HUES64 (cell line): ENCODE data around the gene PNP. TPM values are rescaled to one million over a fixed set of nuclear protein-coding genes. Genes with fewer than 3 reads are reported as not detected.

ENCODE experiments used
- H3K27ac ChIP-seq: 2 replicates; pipeline ENCODE4 v1.7.0; 2013; ENCODE audit warnings: low read depth, low read length, inconsistent platforms
- H3K27me3 ChIP-seq: 2 replicates; pipeline ENCODE4 v1.6.1; 2013; ENCODE audit warnings: mild to moderate bottlenecking, low read length; ENCODE audit not compliant: insufficient read depth
- H3K36me3 ChIP-seq: 2 replicates; pipeline ENCODE4 v1.6.1; 2013; ENCODE audit warnings: mild to moderate bottlenecking, low read length; ENCODE audit not compliant: insufficient read depth
- H3K4me1 ChIP-seq: 2 replicates; pipeline ENCODE4 v1.6.1; 2013; ENCODE audit warnings: mild to moderate bottlenecking, low read length, moderate library complexity; ENCODE audit not compliant: insufficient read depth
- H3K4me3 ChIP-seq: 2 replicates; pipeline ENCODE4 v1.5.1; 2013; ENCODE audit warnings: mild to moderate bottlenecking, low read length, moderate library complexity
- H3K9ac ChIP-seq: 2 replicates; pipeline ENCODE4 v1.6.1; 2013; ENCODE audit warnings: mild to moderate bottlenecking, low read depth, low read length
- H3K9me3 ChIP-seq: 2 replicates; pipeline ENCODE4 v1.6.1; 2013; ENCODE audit warnings: low read depth, low read length; ENCODE audit not compliant: insufficient read depth
- WGBS: fragments of 150-250, 120-280 bp; methylation state at CpG from one replicate; pipeline ENCODE4 v1.1.7; 2013; ENCODE audit warnings: missing lambda C conversion rate; 5-methylcytosine and 5-hydroxymethylcytosine counted together
- polyA plus RNA-seq, 2 experiments: library from polyadenylated mRNA; stranded (reverse); fragments of 50-300 nt; gene quantifications; one replicate each; pipeline ENCODE4 v1.2.3, GENCODE V29; 2013

The PNP gene
- 77.1 TPM for polyA plus RNA-seq (2013, experiment 1 of 2)
- 67.5 TPM for polyA plus RNA-seq (2013, experiment 2 of 2)

DNA sequence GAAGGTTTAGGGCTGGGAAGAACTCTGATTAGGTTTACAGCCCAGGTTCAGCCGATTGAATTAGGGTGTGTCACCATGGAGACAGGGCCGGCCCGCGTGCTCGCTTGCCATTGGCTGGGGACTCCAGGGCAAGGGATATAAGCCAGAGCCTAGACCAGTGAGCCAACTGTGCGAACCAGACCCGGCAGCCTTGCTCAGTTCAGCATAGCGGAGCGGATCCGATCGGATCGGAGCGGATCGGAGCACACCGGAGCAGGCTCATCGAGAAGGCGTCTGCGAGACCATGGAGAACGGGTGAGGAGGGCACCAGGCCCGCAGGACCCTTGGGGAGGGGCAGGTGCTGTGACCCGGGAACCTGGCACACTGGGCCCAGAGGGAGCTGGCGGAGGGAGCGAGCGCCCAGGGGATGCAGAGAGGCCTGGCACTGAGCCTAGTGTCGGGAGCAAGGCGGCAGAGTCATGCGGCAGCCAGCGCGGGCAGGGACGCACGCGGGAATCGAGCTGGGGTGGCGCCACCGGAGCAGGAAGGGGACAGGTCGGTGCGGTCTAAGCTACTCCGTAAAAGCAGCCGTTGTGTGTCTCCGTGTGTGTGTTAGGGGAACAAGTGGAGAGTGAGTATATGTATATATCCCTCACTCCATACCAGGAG lies at the start of gene PNP:
TSS of gene PNP (plus strand) at position 165 of the 648 bp plus-strand sequence. CDS start at position 284, 119 bp downstream.
- 2% methylated on average over 38 of the region's 40 CpGs for WGBS
- peak within 1 kb of the TSS; percentile 83 for H3K9ac ChIP-seq
- H3K27ac ChIP-seq = no peak within 1 kb of the TSS; the same call in 1 of the 2 replicates
- H3K27me3 ChIP-seq = no peaks in the 10 kb centered on the region
- no peaks in the 10 kb centered on the region for H3K9me3 ChIP-seq
- H3K4me3 ChIP-seq = peak within 1 kb of the TSS; percentile 80
- H3K36me3 ChIP-seq = peaks cover 29% of the 10 kb centered on the region
- peaks cover 5% of the 10 kb centered on the region; the same call in 1 of the 2 replicates for H3K4me1 ChIP-seq

DNA sequence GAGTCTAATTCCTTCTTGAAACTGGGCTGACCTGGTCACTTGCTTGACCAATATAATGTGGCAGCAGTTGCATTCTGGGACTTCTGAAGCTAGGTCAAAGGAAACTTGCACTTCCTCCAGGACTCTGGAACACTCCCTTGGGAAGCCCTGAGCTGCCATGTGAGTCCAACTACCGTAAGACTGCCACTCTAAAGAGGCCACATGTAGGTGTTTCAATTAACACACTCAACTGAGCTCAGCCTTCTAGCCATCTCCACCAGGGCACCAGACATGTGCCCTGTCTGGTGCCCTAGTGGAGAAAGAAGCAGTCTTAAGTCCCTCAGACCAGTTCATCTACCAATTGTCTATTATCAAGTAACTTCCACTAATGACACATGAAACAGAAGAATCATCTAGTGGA lies 49.8 kb upstream of the PNP start:
- Histone ChIP-seq H3K4me3 (no peak overlapping the region), H3K36me3 (no peaks in the 10 kb centered on the region), H3K27me3 (no peaks in the 10 kb centered on the region), H3K9ac (no peak overlapping the region), H3K9me3 (no peaks in the 10 kb centered on the region), H3K4me1 (peaks cover 8% of the 10 kb centered on the region), H3K27ac (no peak overlapping the region)
- WGBS = 92% methylated on average over 1 of the region's 1 CpG

DNA sequence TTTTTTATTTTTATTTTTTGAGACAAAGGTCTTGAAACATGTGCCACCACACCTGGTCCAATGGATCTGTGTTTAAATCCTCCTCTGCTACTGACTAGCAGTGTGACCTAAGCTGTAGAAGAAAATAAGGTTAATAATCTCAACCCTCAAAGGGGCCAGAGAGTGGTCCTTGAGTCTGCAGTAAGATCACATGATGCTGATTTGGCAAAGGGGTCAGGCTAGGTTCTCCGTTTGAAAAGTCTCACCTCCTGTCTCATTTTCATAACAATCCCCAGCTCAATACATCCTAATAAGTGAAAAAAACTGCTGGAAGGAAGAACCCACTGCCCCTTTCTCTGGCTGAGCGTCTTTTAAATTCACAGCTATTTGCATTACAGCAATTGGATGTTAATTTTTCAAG lies 47.9 kb upstream of the PNP start:
- 11% methylated on average over 2 of the region's 2 CpGs for WGBS
- peaks cover 5% of the 10 kb centered on the region; the same call in 1 of the 2 replicates for H3K4me1 ChIP-seq
- H3K27me3 ChIP-seq = no peaks in the 10 kb centered on the region
- H3K9ac ChIP-seq = no peak overlapping the region
- H3K27ac ChIP-seq = peak overlapping the region; percentile 47; the same call in 1 of the 2 replicates
- no peak overlapping the region for H3K4me3 ChIP-seq
- no peaks in the 10 kb centered on the region for H3K9me3 ChIP-seq
- no peaks in the 10 kb centered on the region for H3K36me3 ChIP-seq

DNA sequence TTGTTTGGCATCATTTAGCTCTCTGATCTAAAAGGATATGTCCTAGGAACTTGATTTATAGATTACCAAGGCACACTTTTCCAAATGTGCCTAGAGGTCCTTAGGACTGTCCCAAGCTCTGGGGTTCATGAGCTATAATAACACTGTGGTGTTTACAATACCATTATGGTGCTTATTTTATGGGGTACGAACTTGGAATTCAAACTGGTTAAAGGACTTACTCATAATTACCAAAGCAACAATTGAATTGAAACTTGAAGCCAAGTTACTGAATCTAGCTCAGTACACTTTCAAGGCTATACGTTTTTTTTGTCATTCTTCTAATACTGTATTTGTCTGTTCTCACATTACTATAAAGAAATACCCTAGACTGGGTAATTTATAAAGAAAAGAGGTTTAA lies 46.3 kb upstream of the PNP start:
- H3K9ac ChIP-seq = no peak overlapping the region
- WGBS = 90% methylated on average over 2 of the region's 2 CpGs

DNA sequence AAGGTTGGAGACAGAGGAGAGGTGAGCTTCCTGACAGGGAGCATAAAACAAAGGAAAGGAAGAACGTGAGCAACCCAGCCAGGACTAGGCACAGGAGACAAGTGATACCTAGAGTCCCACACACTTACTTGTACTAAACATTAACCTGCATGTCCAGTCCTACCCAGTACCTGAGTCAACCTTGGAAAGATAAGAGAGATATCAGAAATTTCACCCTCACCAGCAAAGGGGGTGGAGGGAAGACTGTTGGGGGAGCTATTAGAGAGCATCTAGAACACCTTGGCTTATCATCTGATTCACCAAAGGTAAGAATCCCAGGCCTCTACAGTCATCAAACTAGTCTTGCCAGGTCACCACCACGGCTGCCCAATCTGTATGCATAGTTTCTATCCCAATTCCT lies 44.4 kb upstream of the PNP start:
- H3K9ac ChIP-seq = no peak overlapping the region
- WGBS = 34% methylated on average over 2 of the region's 2 CpGs
- H3K27ac ChIP-seq = no peak overlapping the region
- no peak overlapping the region for H3K4me3 ChIP-seq
- no peaks in the 10 kb centered on the region for H3K9me3 ChIP-seq
- no peaks in the 10 kb centered on the region for H3K27me3 ChIP-seq
- H3K4me1 ChIP-seq = peaks cover 15% of the 10 kb centered on the region
- no peaks in the 10 kb centered on the region for H3K36me3 ChIP-seq

More for the DNA sequence above, 46.3 kb upstream of the PNP start:
- H3K4me1 ChIP-seq = peaks cover 14% of the 10 kb centered on the region
- no peak overlapping the region for H3K27ac ChIP-seq
- H3K4me3 ChIP-seq = no peak overlapping the region
- H3K9me3 ChIP-seq = no peaks in the 10 kb centered on the region
- no peaks in the 10 kb centered on the region for H3K36me3 ChIP-seq
- H3K27me3 ChIP-seq = no peaks in the 10 kb centered on the region

DNA sequence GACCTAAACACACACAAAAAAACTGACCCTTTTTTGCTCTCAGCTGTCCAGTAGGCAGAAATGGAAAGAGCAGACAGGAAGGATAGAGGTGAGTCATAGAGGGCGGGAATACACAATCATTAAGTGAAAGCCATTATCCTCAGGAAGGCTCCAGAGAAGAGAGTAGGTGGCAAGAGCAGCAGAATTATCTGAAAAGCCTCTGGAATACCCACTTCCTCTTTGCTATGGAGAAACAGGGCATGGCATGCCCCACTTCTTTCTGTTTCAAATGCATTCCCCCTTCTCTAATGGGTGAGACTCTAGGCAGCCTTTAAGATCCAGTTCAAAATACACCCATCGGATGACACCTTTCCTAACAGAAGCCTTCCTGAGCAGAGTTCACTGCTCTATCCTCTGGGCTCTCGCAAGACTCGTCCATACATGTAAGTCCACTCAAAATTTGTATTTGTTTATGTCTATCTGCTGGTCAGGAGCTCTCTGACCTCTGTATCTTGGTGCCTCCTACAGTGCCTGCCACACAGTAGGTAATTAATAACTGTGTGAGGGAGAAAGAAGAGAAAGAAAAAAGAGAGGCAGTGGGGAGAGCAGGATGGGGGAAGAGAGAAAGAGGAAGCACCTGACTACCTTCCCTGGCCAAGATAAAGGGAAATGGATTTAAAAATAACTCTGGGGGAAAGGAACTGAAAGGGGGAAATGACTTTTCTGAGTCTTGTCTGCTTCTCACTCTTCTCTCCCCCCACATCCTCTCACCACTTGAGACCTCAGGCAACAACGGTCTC lies 41.8 kb upstream of the PNP start:
- Histone ChIP-seq H3K9me3 (no peaks in the 10 kb centered on the region), H3K27me3 (no peaks in the 10 kb centered on the region), H3K4me1 (peaks cover 10% of the 10 kb centered on the region; the same call in 1 of the 2 replicates), H3K9ac (no peak overlapping the region), H3K36me3 (no peaks in the 10 kb centered on the region), H3K4me3 (no peak overlapping the region), H3K27ac (no peak overlapping the region)
- 83% methylated on average over 5 of the region's 5 CpGs for whole genome bisulfite sequencing

DNA sequence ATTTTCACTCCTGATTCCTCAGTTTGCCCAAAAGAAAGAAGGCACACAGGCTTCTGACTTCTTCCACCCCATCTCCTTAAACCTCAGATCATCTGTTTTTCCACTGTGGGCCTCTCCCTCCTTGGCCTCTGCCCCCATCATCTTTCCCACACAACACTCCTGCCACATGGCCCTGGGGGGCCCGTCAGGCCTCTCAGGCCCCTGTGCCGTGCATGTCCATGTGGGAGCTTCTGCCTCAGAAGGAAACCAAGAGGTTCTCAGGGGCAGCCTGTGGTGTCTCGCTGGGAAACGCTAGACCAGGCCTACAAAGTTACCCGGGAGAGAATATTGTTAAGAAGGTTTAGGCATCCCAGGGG lies 41.2 kb upstream of the PNP start:
- no peak overlapping the region for H3K27ac ChIP-seq
- WGBS = 86% methylated on average over 5 of the region's 5 CpGs
- no peaks in the 10 kb centered on the region for H3K36me3 ChIP-seq
- H3K4me1 ChIP-seq = peaks cover 10% of the 10 kb centered on the region; the same call in 1 of the 2 replicates
- no peak overlapping the region for H3K4me3 ChIP-seq
- H3K9ac ChIP-seq = no peak overlapping the region
- no peaks in the 10 kb centered on the region for H3K27me3 ChIP-seq
- H3K9me3 ChIP-seq = no peaks in the 10 kb centered on the region

DNA sequence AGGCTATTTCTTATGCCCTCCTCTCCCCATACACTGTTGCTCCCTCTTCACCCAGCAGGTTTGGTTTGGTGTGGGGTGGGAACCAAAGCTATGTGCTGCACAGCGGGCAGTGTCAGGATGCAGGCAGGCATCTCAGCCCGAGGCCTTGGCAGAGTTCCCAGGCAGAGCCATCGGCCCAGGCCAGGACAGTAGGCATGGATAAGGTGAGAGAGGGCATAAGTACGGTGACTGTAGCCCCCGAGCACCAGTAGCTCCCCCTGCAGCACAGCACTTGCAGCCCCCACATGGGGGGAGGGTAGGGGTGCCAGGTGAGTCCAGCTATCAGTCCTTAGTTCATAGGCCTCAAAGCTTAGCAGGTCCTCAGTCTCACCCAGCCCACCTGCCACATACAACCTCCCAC lies 40.4 kb upstream of the PNP start:
- H3K36me3 ChIP-seq = no peaks in the 10 kb centered on the region
- WGBS = 78% methylated on average over 5 of the region's 5 CpGs

DNA sequence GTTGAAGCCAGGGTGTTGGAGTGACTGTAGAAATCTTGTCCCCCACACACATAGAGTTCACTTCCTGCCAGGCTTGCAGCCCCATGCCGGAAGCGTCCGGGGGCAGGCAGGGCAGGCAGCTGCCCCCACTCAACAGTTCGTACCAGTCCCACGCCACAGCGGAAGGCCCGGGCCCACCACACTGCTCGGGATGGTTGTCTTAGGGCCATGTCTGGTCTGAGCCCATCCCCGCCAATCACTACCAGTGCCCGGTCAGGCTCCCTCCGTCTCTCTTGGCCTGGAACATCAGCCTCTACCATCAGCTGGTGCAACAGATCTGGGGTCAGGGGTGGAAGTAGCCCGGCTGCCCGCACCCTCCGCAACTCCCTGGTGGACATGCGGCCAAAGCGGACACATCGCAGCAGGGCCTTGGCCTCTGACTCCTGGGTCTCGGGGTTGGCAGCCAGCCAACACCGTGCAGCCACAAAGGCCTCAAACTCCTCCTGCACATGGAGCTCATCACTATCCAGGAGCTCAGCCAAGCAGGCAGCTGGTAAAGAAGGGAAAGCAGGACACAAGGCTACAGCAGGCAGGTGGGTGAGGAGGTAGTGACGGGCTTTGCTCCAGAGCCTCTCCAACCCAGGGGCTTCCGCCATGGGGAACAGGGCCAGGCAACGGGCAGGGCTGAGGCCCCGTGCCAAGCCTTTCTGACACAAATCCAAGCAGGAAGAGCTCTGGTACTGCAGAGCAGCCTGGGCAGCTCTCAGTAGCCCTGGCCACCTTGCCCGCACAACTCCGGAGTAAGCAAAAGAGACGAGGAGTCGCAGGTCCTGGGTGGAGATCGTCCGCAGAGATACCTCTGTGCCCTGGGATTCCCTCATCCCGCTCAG lies 39.2 kb upstream of the PNP start:
- Histone ChIP-seq H3K27me3 (no peaks in the 10 kb centered on the region), H3K9ac (no peak overlapping the region), H3K4me1 (peaks cover 10% of the 10 kb centered on the region; the same call in 1 of the 2 replicates), H3K27ac (no peak overlapping the region), H3K4me3 (no peak overlapping the region), H3K9me3 (no peaks in the 10 kb centered on the region), H3K36me3 (no peaks in the 10 kb centered on the region)
- WGBS = 93% methylated on average over 30 of the region's 30 CpGs

More for the DNA sequence above, 40.4 kb upstream of the PNP start:
- Histone ChIP-seq H3K9ac (no peak overlapping the region), H3K27ac (no peak overlapping the region), H3K9me3 (no peaks in the 10 kb centered on the region), H3K4me1 (peaks cover 10% of the 10 kb centered on the region; the same call in 1 of the 2 replicates), H3K4me3 (no peak overlapping the region), H3K27me3 (no peaks in the 10 kb centered on the region)

DNA sequence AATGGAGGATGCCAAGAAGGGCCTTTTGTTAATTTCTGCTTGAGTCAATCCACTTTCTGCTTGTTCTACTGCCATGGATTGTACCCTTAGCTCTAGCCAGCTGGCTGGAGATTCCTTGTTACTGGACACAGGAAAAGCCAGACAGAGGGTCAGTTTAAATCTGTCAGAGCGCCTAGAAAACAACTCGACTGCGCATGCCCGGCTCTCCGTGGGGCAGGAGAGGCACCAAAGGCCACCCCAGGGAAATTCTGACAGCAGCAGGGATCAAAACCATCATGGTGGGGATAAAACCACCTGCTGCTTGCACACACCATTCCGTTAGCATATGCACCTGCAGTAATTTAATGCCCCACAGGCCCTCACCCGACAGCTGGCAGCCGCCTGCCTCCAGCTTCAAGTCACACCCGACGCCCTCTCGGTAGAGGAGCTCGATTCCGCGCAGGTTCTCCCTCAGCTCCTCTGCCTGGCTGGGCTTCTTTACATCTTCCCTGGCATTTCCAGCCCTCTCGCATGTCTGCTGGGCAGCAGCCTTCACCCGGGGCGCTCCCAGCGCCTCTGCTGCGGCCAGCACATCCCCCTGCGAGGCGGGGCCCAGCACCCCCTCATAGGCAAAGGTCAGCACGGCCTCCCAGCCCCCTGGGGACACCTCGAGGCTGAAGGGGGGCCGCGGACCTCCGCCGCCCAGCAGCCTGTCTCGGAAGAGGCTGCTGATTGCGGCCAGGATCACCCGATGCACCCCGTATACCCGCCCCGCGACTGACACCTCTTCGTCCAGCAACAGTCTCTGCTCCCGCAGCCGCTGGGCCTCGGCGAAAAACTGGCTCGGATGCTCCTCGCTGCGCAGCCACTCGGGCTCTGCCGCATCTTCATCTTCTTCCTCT lies 34.3 kb upstream of the PNP start:
- Histone ChIP-seq H3K27me3 (no peaks in the 10 kb centered on the region), H3K4me3 (no peak overlapping the region), H3K9ac (no peak overlapping the region), H3K9me3 (no peaks in the 10 kb centered on the region), H3K4me1 (no peaks in the 10 kb centered on the region; the same call in 1 of the 2 replicates), H3K36me3 (no peaks in the 10 kb centered on the region), H3K27ac (no peak overlapping the region)
- 89% methylated on average over 44 of the region's 44 CpGs for WGBS
